Stimulated activated CD4-positive, alpha-beta T cell treated with anti-CD3 and anti-CD28 coated beads, Interleukin-15, amount 100 ng/mL, for 48 hours (primary cell): ENCODE results near the gene FUT8.

ENCODE experiments used
- DNase-seq, 2 donors: peaks; one replicate each; pipeline ENCODE4 v3.0.0-alpha.2; 2020; ENCODE audit warnings: low read depth in 2 of 2

Gene FUT8

DNA sequence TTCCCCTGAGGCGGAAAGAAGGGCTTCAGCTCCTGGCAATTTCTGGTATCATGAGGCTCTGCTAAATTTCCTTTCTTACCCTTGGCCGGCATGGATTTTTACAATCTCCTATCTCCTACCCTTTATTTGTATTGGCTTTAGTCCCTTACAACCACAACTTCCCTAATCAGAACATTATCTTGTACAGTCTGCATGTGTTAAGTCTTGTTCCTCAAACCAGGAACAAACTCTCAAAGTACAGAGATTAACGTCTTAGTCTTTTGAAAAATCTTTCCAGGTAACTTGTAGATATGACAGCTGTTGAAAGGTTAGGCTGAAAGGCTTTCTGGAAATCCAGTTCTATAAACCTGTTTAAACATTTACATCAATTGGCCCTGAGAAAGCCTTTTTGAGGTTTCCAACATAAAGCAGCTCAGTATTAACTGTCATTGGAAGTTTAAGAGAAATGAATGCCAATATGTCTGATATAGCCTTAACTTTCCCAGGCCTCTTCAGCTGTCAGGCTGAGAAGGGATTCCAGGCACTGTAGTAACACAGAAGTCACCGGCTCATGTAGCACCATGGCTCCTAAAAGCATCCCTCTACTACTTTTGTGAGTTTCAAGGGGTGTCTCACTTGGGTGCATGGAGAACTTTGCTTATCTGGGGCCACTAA, 360.5 kb downstream of the FUT8 start:
- DNase-seq = no peak

DNA sequence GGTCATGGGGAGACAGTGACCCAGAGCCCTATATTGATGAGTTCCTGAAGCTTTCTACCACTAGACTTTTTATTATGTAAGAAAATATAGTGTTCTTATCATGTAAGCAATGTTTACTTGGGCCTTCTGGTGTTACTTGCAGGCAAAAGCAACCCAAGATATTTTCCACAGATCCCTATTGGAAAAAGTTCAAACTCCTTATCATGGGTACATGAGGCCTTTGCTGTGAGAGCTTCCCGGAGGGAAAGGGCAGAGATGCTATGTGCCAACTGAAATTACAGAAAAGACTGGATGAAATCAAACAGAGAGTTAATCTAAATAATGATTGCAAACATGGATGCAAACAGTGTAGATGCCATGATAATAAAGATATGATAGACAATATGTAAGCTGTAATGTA, 361.5 kb downstream of the FUT8 start:
- DNase-seq = no peak

DNA sequence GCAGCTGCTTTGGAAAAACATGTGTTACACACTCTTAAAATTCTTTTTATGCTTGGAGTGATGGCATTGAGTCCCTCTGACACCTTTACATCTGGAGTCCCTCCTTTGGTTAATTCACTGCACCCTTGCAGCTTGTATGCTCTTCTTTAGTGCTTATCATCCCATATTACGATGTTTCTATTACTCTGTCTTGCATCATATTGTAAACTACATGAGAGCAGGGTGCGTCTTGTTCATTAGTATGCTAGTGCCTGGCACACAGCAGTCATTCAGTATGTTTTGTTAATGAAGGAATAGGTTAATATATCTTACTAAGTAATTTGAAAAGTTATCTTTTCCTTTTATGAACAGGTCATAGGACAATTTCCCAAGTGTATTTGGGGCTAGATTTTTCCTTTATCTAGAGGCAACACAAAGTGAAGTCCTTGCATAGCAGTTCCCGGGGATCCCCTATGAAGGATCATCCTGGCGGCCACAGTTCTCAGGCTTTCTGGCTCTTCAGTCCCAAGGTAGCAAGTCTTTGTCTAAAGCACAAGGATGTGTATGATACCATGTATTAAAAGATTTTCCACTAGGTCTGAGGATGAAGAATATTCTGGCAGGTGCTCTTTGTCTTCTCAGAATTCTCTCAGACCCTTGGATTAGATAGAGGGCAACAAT, 363.8 kb downstream of the FUT8 start:
- no peak for DNase-seq

DNA sequence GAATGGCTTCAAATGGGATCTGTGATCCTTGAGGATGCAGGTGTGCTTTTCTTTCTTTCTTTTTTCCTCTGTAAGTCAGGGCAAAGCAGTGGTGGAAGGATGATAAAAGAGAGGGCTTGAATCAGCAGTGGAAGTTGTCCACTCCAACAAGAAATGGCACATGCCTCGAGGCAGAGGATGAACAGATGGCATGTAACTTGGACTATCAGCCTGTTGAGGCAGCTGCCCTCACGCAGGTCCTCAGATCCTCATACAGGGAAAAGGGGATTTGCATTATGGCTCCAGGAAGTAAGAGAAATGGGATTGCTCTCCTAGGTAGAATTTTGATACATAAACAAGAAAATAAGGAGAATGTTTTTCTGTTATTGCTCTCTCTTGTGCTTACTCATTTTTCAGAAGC, 368.0 kb downstream of the FUT8 start:
- no peak for DNase-seq

DNA sequence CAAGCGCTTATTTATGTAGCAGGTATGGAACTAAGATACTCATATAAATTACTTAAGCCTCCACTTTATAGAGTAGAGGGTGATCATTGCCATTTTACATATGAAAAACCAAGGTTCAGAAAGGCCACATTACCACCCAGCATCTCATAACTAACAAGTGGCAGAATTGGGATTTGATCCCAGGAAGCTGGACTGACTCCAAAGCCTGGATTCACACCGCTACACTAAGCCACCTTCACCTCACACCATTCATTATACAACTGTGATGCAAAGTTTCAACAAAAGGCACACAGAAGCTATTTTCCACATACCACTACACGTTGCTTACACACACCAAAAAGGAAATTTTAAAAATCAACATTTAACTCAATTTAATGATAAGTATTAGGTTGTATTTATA, 370.6 kb downstream of the FUT8 start:
- no peak for DNase-seq

DNA sequence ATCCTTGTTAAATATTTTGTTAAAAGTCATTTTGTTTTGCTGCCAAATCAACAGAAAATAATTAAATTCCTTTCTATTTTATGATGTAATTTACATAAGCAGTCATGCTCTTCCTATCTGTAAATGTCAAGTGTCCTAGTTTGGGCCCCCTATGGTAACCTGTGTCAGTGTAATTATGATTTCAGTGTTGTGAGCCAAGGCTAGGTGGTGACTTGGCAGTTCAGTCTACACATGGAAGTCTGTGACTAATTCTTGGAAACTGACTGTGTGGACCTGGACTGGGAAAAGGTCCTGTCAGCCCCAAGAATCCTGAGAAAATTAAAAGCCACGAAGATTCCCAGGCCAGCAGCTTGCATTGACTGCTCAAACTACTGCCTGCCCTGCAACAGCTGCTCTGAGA, 371.0 kb downstream of the FUT8 start:
- DNase-seq = no peak

DNA sequence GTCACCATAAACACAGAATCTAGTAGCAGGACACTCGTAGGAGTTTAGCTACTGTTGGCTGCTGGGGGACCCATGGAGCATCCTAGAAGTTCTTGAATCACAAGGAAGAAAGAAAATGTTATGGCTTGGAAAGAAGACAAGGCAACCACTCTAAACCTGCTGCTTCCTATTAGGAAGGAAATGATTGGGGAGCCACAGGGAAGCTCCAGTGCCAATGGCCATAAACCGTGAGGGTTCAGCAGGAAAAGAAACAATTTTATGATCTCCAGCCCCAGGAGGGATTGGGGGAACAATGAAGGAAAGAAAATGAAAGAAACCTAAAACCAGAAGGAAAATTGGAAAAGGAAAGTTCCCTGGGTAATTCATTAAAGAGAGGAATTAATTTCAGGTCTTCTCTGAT, 372.0 kb downstream of the FUT8 start:
- no peak for DNase-seq

DNA sequence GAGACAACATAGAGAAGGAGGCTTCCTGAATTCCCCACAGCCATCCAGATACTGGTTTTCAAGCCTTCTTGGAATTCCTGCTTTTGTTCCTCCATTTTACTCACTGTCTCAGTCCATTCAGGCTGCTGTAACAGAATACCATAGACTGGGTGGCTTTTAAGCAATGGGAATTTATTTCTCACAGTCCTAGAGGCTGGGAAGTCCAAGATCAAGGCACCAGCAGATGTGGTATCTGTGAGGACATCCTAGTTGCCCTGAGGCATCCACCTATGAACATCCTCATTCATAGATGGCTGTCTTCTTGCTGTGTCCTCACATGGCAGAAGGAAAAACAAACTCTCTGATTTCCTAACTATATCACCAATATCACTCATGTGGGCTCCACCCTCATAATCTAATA, 374.9 kb downstream of the FUT8 start:
- DNase-seq = no peak

DNA sequence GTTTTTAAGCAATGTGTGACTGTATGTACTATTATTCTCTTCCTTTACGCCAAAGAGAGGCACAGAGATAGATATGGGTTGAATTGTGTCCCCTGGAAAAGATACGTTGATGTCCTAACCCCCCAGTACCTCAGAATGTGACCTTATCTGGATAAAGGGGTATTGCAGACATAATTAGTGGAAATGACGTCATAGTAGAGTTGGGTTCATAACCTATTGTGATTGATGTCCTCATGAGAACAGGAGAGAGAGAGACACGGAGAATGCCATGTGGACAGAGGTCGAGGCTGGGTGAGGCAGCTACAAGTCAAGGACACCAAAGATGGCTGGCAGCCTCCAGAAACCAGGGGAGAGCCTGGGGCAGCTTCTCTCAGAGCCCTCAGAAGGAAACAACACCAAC, 376.3 kb downstream of the FUT8 start:
- no peak for DNase-seq

DNA sequence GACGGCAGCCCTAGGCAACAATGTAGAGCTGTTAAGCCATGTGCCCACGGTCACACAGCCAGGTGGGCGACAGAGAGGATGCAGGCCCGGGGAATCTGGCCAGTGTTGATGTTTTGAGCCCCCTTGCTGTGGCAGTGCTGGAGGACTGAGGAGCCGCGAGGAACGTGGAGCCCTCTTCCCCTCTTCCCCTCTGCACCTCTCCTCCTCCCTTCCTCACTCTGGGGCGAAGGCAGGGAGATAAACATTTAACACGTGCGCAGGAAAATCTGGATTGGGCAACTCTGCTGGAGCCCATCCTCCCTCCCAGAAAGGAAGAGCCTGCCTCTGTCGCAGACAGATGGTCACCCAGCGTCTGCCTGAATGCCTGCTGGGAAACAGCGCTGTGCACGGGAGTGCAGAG, 376.8 kb downstream of the FUT8 start:
- no peak for DNase-seq

DNA sequence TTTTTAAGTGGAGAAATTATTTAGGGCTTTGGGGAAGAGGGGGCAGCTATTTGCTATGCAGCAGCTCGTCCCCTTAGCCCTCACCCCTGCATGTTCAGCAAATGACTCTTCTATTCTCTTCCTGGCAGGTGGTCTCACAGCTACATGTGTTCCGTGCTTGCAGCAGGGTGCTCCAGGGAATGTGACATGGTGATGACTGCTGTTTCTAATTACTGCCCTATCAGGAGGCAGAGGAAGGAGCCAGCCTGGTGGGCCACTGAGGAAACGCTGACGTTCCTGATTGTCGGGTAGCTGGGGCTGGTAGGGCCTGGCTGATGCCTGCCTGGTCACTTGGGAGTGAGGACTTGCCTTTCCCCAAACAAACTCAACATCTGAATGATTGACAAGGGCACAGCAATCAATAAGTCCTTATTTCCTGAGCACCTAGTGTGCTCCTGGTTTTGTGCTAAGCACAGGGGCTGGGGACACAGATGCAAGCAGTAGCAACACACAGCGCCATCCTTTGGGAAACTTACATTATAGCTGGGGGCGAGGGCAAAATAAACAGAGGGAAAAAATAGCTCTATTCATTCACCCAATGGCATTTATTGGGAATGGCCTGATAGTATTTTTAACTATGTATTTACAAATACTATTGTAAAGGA, 377.8 kb downstream of the FUT8 start:
- no peak for DNase-seq

DNA sequence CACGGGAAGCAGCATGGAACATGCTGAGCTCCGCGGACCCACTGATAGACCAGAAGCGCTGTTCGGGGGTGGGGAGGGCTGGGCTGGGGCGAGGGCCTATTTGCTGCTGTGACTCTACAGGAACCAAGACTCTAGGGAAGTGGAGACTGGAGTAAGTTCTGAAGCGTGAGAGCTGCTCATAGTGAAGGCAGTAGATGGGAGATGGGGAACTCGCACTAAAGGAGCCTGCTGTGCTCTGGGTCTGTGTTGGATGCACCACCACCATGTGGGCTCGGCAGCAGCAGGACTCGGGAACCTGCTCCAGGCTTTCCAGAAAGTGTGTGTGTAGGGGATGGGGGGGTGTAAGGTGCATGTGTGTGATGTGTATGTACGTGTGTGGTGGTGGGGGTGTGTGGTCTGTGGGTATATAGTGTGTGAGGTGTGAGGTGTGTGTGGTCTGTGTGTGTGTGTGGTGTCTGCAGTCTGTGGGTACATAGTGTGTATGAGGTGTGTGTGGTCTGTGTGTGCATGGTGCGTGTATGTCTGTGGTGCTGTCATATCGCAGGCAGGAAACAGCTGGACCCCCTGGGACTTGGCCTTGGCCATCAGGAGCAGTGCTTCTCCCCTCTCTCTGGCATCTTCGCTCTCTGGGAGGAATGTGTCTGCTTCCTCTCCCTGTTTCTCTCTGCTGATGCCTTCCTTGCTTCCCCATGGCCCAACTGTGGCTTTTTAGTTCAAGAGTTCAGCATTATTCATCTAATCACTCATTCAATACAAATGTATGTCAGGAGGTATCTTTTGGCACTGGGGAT, 378.9 kb downstream of the FUT8 start:
- no peak for DNase-seq

DNA sequence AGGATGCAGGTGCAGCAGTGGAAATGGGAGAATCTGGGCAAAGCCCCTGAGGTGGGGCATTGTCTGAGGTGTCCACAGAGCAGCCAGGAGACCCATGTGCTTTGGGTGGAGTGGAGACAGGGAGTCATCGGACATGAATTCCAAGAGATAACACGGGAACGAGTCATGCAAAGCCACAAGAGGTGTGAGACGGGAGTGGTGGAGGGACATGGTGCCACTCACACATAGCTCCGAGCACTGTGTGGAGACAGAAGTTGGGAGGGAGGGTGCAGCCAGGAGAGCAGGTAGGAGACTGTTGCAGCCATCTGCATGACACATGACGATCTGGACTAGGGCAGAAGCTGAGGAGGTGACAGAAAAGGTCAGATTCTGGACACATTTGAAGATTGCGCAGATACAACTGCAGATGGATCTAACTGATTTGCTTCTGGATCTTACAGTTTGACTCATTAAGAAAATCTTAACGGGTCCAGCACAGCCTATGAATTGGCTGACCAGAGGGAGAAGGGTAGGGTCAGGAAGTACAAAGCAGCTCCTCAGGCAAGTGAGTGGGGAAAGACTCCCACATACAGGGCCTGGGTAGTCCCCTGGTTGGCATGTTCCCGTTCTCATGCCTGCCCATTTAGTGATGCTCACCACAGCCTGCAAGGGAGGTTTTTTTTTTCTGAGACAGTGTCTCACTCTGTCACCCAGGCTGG, 379.8 kb downstream of the FUT8 start:
- DNase-seq = no peak
